Measurements from ENCODE around the gene GAS2L2.

Gene GAS2L2

GRCh38 chr17:35723735-35724134 is 29.3 kb downstream of the GAS2L2 start:
- DNase-seq (ENCODE audit: low read depth), result no peak
- TF ChIP-seq, protein P1, sequence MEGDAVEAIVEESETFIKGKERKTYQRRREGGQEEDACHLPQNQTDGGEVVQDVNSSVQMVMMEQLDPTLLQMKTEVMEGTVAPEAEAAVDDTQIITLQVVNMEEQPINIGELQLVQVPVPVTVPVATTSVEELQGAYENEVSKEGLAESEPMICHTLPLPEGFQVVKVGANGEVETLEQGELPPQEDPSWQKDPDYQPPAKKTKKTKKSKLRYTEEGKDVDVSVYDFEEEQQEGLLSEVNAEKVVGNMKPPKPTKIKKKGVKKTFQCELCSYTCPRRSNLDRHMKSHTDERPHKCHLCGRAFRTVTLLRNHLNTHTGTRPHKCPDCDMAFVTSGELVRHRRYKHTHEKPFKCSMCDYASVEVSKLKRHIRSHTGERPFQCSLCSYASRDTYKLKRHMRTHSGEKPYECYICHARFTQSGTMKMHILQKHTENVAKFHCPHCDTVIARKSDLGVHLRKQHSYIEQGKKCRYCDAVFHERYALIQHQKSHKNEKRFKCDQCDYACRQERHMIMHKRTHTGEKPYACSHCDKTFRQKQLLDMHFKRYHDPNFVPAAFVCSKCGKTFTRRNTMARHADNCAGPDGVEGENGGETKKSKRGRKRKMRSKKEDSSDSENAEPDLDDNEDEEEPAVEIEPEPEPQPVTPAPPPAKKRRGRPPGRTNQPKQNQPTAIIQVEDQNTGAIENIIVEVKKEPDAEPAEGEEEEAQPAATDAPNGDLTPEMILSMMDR (conservative IDR thresholded peaks at IDR 0.05; ENCODE audit: low read depth, low read length), result no peak
- H3K4me3 ChIP-seq (ENCODE audit: low read depth, low read length), result no peak overlapping the region

DNA sequence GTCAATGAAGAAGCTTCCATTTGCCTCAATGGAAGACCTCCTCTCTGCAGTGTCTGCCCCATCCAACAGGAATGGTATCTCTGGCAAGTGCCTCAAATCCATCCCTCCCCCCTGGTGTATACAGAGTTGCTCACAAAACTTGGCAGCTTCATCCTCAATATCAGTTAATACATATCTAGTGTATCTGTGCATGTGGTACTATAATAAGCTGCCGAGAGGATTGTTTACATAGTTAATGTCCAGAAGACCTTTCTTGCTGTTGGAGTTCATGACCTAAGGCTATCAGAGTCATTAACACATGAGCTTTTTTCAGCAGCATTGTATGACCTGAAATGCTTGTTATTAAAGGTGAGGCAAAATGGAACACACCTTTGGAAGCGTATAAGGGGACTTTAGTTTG is 35.6 kb downstream of the GAS2L2 start:
- no peak overlapping the region for H3K4me3 ChIP-seq (ENCODE audit: low read depth, low read length)
- DNase-seq (ENCODE audit: low read depth), result no peak
- TF ChIP-seq, protein P1 (conservative IDR thresholded peaks at IDR 0.05; ENCODE audit: low read depth, low read length), result no peak

- no peak overlapping the region for H3K4me3 ChIP-seq (ENCODE audit: low read depth, low read length)
- TF ChIP-seq, protein P1 (conservative IDR thresholded peaks at IDR 0.05; ENCODE audit: low read depth, low read length), result no peak
- peak; percentile 75 for DNase-seq (ENCODE audit: low read depth)
Measured at GRCh38 chr17:35716897-35717465, 36.1 kb downstream of the GAS2L2 start.

- no peak for DNase-seq (ENCODE audit: low read depth)
- TF ChIP-seq, protein P1 (conservative IDR thresholded peaks at IDR 0.05; ENCODE audit: low read depth, low read length), result no peak
- H3K4me3 ChIP-seq (ENCODE audit: low read depth, low read length), result no peak overlapping the region
Measured at GRCh38 chr17:35716173-35716572, 36.9 kb downstream of the GAS2L2 start.

GRCh38 chr17:35715416-35715815 is 37.6 kb downstream of the GAS2L2 start:
- TF ChIP-seq, protein P1 (conservative IDR thresholded peaks at IDR 0.05; ENCODE audit: low read depth, low read length), result no peak
- no peak overlapping the region for H3K4me3 ChIP-seq (ENCODE audit: low read depth, low read length)

DNA sequence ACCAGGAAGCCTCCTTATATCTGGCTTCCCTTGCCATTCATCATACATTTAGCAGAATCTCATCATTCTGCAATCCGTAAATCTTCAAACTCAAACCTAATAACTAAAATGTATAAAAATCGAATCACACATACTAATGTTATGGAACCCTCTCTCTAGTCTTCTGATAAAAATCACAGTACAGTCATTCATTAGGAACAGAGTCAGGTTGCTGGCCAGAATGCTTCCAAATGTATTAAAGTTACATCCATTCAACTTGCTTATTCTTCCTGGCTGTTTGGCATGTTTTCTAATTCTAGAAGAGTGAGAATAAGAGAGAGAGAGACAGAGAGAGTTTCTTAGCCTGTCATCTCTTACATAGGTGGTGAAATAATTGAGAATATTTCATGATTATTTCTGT is 38.1 kb downstream of the GAS2L2 start:
- no peak for DNase-seq (ENCODE audit: low read depth)
- no peak overlapping the region for H3K4me3 ChIP-seq (ENCODE audit: low read depth, low read length)
- TF ChIP-seq, protein P1 (conservative IDR thresholded peaks at IDR 0.05; ENCODE audit: low read depth, low read length), result no peak

More at GRCh38 chr17:35715416-35715815, 37.6 kb downstream of the GAS2L2 start:
- DNase-seq (ENCODE audit: low read depth), result no peak

- TF ChIP-seq, protein P1 (conservative IDR thresholded peaks at IDR 0.05; ENCODE audit: low read depth, low read length), result no peak
- H3K4me3 ChIP-seq (ENCODE audit: low read depth, low read length), result no peak overlapping the region
- DNase-seq (ENCODE audit: low read depth), result peak; percentile 89
Measured at GRCh38 chr17:35713069-35713728, 39.8 kb downstream of the GAS2L2 start.

Measured in choroid plexus epithelial cell (primary cell).